K562 (cell line): ENCODE measurements around the gene PDCD6IP.
"Not testable (repeated sequence)": the region's sequence is repeated elsewhere in the genome, so short reads cannot be mapped to it uniquely, and the experiment has no call there.

Experiments used
- CTCF ChIP-seq, 3 experiments: IDR thresholded peaks in 2 of 3; conservative IDR thresholded peaks in 1 of 3; 2 replicates each; pipeline ENCODE4 v1.5.1; 2011 to 2012; ENCODE audit warnings: low read length in 3 of 3, mild to moderate bottlenecking in 3 of 3, control low read depth in 2 of 3, improper control_type of control experiment in 1 of 3, inconsistent platforms in 1 of 3, low read depth in 1 of 3, mixed read lengths in 1 of 3, moderate library complexity in 1 of 3; ENCODE audit not compliant: insufficient read depth in 2 of 3
- DIDO1 ChIP-seq: fragments of 450-650 bp; IDR thresholded peaks from 2 replicates; pipeline ENCODE4 v1.6.1; 2016; ENCODE audit warnings: low read depth, missing biosample characterization, missing genetic modification characterization
- HIVEP1 ChIP-seq: fragments of 250-450 bp; sonication (Bioruptor Pico); IDR thresholded peaks from 2 replicates; pipeline ENCODE4 v1.4.0; 2020; ENCODE audit warnings: mild to moderate bottlenecking
- JUND ChIP-seq, 2 experiments: IDR thresholded peaks; 2 replicates in 1 of 2; 3 replicates in 1 of 2; pipeline ENCODE4 v1.6.1; 2011; ENCODE audit warnings: borderline replicate concordance in 2 of 2, low read depth in 2 of 2, low read length in 2 of 2, improper control_type of control experiment in 1 of 2, missing biosample characterization in 1 of 2, missing genetic modification characterization in 1 of 2, missing genetic modification reagents in 1 of 2
- MAX ChIP-seq: sonication (generic); formaldehyde crosslinking; IDR thresholded peaks from 2 replicates; pipeline ENCODE4 v1.9.0; 2022; ENCODE audit warnings: mild to moderate bottlenecking, missing genetic modification reagents
- MAZ ChIP-seq, 2 experiments: fragments of 450-650 bp in 1 of 2; sonication (generic) in 1 of 2; formaldehyde crosslinking; IDR thresholded peaks in 1 of 2; conservative IDR thresholded peaks in 1 of 2; 2 replicates each; pipeline versions ENCODE4 v1.4.0 to v1.5.0; 2020; ENCODE audit warnings: mild to moderate bottlenecking in 1 of 2, missing genetic modification reagents in 1 of 2
- MEF2D ChIP-seq: conservative IDR thresholded peaks from 2 replicates; pipeline ENCODE4 v1.6.1; 2016; ENCODE audit warnings: low read depth, missing genetic modification characterization, missing compliant biosample characterization
- MYBL2 ChIP-seq, 2 experiments: fragments of 450-650 bp in 1 of 2; sonication (generic) in 1 of 2; formaldehyde crosslinking in 1 of 2; IDR thresholded peaks; 2 replicates each; pipeline versions ENCODE4 v1.6.1 to v1.8.1; 2017 to 2022; ENCODE audit warnings: borderline replicate concordance in 1 of 2, inconsistent platforms in 1 of 2, low read depth in 1 of 2, mild to moderate bottlenecking in 1 of 2, missing genetic modification reagents in 1 of 2, moderate library complexity in 1 of 2
- PHF8 ChIP-seq: fragments of 200-600 bp; sonication (generic); IDR thresholded peaks from 2 replicates; pipeline ENCODE4 v1.6.1; 2012; ENCODE audit warnings: mixed run types, mild to moderate bottlenecking, inconsistent platforms, low read length, moderate library complexity, borderline replicate concordance
- POLR2H ChIP-seq: IDR thresholded peaks from 2 replicates; pipeline ENCODE4 v1.6.1; 2016; ENCODE audit warnings: missing genetic modification characterization, low read depth, mild to moderate bottlenecking, control low read depth, missing compliant biosample characterization, moderate library complexity
- SETDB1 ChIP-seq: IDR thresholded peaks from one replicate; pipeline ENCODE4 v1.6.1; 2012; ENCODE audit warnings: low read length, control low read depth, inconsistent platforms
- TGIF2 ChIP-seq: sonication (generic); formaldehyde crosslinking; IDR thresholded peaks from 2 replicates; pipeline ENCODE4 v1.8.1; 2022; ENCODE audit warnings: mild to moderate bottlenecking, missing genetic modification reagents, moderate library complexity
- ZNF354B ChIP-seq: fragments of 250-450 bp; sonication (Bioruptor Pico); IDR thresholded peaks from 2 replicates; pipeline ENCODE4 v1.4.0; 2020
- ZNF79 ChIP-seq: fragments of 250-450 bp; sonication (Bioruptor Pico); IDR thresholded peaks from 2 replicates; pipeline ENCODE4 v1.4.0; 2020; ENCODE audit warnings: low read depth, mild to moderate bottlenecking, moderate library complexity

GRCh38 chr3:33754391-33754790 lies 44.0 kb upstream of the PDCD6IP start:
- TF ChIP-seq MEF2D (tag); CTCF (IDR thresholded peaks at IDR 0.05 in 2 of 3, conservative IDR thresholded peaks at IDR 0.05 in 1 of 3; ENCODE audit: insufficient read depth in 2 of 3, low read depth in 1 of 3, low read length in 3 of 3); ZNF354B; MAZ (CRISPR knock-in tag; conservative IDR thresholded peaks at IDR 0.05 in 1 of 2, IDR thresholded peaks at IDR 0.05 in 1 of 2); ZNF79 (CRISPR knock-in tag); HIVEP1; PHF8; DIDO1 (tag); TGIF2; MAX (CRISPR knock-in tag); JUND (IDR thresholded peaks at IDR 0.05; ENCODE audit: borderline replicate concordance, low read depth, low read length); JUND (tag; IDR thresholded peaks at IDR 0.05; ENCODE audit: borderline replicate concordance, low read depth, low read length); MYBL2 (IDR thresholded peaks at IDR 0.05; ENCODE audit: low read depth); MYBL2 (CRISPR knock-in tag; IDR thresholded peaks at IDR 0.05; ENCODE audit: borderline replicate concordance); POLR2H (tag); SETDB1: not testable (repeated sequence)
